Loucy (cell line): ENCODE measurements around the gene ADGRD1.

ENCODE experiments used
- EZH2phosphoT487 ChIP-seq: fragments of 200-600 bp; IDR thresholded peaks from 2 replicates; pipeline ENCODE4 v1.6.1; 2018; ENCODE audit warnings: antibody characterized with exemption, mild to moderate bottlenecking, moderate library complexity, borderline replicate concordance
- TF ChIP-seq, protein P1 (sequence below): fragments of 200-600 bp; sonication (generic); conservative IDR thresholded peaks from 2 replicates; pipeline ENCODE4 v1.5.1; 2014; ENCODE audit warnings: mild to moderate bottlenecking, antibody characterized with exemption, low read length

DNA sequence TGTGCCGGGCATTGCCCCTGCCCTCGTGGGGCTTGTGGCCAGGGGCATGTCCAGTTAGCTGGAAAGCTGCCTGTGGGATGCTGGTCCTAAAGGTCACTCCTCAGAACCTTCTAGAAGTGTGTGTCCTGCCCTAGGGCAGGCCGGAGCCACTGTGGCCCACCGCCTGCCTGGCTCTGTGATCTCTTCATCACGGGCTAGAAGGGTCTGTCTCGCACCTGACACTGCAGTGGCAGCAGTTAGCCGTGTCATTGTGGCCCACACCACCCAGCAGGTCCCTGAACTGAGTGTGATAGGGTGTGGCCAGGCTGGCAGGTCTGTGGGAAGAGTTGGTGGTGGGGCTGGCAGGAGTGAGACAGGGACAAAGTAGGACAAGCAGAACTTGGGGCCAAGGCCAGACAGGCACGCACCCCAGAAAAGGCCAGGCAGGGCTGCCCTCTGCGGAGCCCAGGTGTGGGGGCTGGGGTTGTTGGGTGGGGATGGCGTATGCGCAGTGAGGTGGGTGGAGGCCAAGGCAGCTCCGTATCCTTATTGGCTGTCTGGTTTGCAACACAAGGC lies 41.2 kb downstream of the ADGRD1 start:
- TF ChIP-seq, protein P1, sequence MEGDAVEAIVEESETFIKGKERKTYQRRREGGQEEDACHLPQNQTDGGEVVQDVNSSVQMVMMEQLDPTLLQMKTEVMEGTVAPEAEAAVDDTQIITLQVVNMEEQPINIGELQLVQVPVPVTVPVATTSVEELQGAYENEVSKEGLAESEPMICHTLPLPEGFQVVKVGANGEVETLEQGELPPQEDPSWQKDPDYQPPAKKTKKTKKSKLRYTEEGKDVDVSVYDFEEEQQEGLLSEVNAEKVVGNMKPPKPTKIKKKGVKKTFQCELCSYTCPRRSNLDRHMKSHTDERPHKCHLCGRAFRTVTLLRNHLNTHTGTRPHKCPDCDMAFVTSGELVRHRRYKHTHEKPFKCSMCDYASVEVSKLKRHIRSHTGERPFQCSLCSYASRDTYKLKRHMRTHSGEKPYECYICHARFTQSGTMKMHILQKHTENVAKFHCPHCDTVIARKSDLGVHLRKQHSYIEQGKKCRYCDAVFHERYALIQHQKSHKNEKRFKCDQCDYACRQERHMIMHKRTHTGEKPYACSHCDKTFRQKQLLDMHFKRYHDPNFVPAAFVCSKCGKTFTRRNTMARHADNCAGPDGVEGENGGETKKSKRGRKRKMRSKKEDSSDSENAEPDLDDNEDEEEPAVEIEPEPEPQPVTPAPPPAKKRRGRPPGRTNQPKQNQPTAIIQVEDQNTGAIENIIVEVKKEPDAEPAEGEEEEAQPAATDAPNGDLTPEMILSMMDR: no peak
- no peak for TF ChIP-seq EZH2phosphoT487
